H1 (cell line): ENCODE measurements around the gene NAT9. TPM values are rescaled to one million over a fixed set of nuclear protein-coding genes. Genes with fewer than 3 reads are reported as not detected.

Experiments
- CTCF ChIA-PET: fragments of 300-600 bp; sonication (Branson Sonifier 250); formaldehyde crosslinking; loops from one replicate; lab custom pipeline; 2021; ENCODE audit not compliant: partially characterized antibody; lab: Charles Lee
- POLR2A ChIA-PET: fragments of 300-600 bp; sonication (Branson Sonifier 250); formaldehyde crosslinking; loops from one replicate; lab custom pipeline; 2021; ENCODE audit warnings: inconsistent platforms; ENCODE audit not compliant: partially characterized antibody; lab: Charles Lee
- DNase-seq, 2 experiments: peaks; one replicate each; pipeline versions ENCODE4 v3.0.0 to v3.0.0-alpha.2; 2010 to 2022; ENCODE audit warnings: low spot score in 2 of 2, low read depth in 1 of 2, mixed read lengths in 1 of 2
- FAIRE-seq: peaks from 2 replicates; lab custom pipeline; 2011; peaks lifted over from hg19 to GRCh38; lab: Jason Lieb, UNC
- H2AFZ ChIP-seq: 2 replicates; pipeline ENCODE4 v1.8.1; 2012; ENCODE audit warnings: low read length, inconsistent platforms
- H2AK5ac ChIP-seq: 2 replicates; pipeline ENCODE4 v1.6.1; 2013; ENCODE audit warnings: low read depth, low read length
- H2BK120ac ChIP-seq: replicated peaks from 2 replicates; pipeline ENCODE3; 2013; ENCODE audit warnings: low read depth, low read length, inconsistent platforms
- H2BK12ac ChIP-seq: 2 replicates; pipeline ENCODE4 v1.6.1; 2013; ENCODE audit warnings: low read depth, low read length
- H2BK15ac ChIP-seq: 2 replicates; pipeline ENCODE4 v1.6.1; 2013; ENCODE audit warnings: low read length
- H2BK20ac ChIP-seq: 2 replicates; pipeline ENCODE4 v1.6.1; 2013; ENCODE audit warnings: low read length
- H2BK5ac ChIP-seq: 2 replicates; pipeline ENCODE4 v1.6.1; 2013; ENCODE audit warnings: low read depth, low read length
- H3K14ac ChIP-seq: 2 replicates; pipeline ENCODE4 v1.6.1; 2013; ENCODE audit warnings: inconsistent platforms; ENCODE audit not compliant: insufficient read length
- H3K18ac ChIP-seq: 2 replicates; pipeline ENCODE4 v1.6.1; 2013; ENCODE audit warnings: low read length; ENCODE audit errors: extremely low read depth
- H3K23ac ChIP-seq: 2 replicates; pipeline ENCODE4 v1.6.1; 2013; ENCODE audit warnings: inconsistent platforms; ENCODE audit not compliant: insufficient read length
- H3K23me2 ChIP-seq: 2 replicates; pipeline ENCODE4 v1.6.1; 2013; ENCODE audit warnings: low read depth, low read length
- H3K27ac ChIP-seq: 2 replicates; pipeline ENCODE4 v1.6.1; 2011; ENCODE audit warnings: low read depth, low read length, inconsistent platforms
- H3K27me3 ChIP-seq, 4 experiments: replicated peaks in 1 of 4; 1 replicate in 1 of 4; 2 replicates in 3 of 4; pipeline versions ENCODE4 v1.6.1 to v1.8.1; 2011 to 2013; ENCODE audit warnings: low read length in 3 of 4, mild to moderate bottlenecking in 3 of 4, inconsistent platforms in 2 of 4, mixed read lengths in 2 of 4, moderate library complexity in 1 of 4; ENCODE audit not compliant: control insufficient read depth in 3 of 4, insufficient read depth in 3 of 4; ENCODE audit errors: extremely low read depth in 1 of 4
- H3K36me3 ChIP-seq, 4 experiments: 2 replicates each; pipeline versions ENCODE4 v1.6.1 to v1.8.1; 2011 to 2013; ENCODE audit warnings: mild to moderate bottlenecking in 4 of 4, low read length in 3 of 4, moderate library complexity in 2 of 4, control low read depth in 1 of 4, inconsistent platforms in 1 of 4; ENCODE audit not compliant: insufficient read depth in 4 of 4, control insufficient read depth in 2 of 4
- H3K4ac ChIP-seq: replicated peaks from 2 replicates; pipeline ENCODE3; 2013; ENCODE audit warnings: low read length, low read depth, mixed read lengths, inconsistent platforms; ENCODE audit not compliant: insufficient read length
- H3K4me1 ChIP-seq, 4 experiments: replicated peaks in 1 of 4; 1 replicate in 1 of 4; 2 replicates in 3 of 4; pipeline versions ENCODE4 v1.6.1 to v1.8.1; 2011 to 2013; ENCODE audit warnings: low read length in 3 of 4, inconsistent platforms in 2 of 4, mixed read lengths in 1 of 4; ENCODE audit not compliant: insufficient read depth in 4 of 4, control insufficient read depth in 3 of 4
- H3K4me2 ChIP-seq, 2 experiments: 2 replicates each; pipeline versions ENCODE4 v1.6.1 to v1.8.1; 2011 to 2013; ENCODE audit warnings: low read depth in 2 of 2, low read length in 2 of 2, control low read depth in 1 of 2, inconsistent platforms in 1 of 2, mild to moderate bottlenecking in 1 of 2; ENCODE audit not compliant: insufficient read depth in 1 of 2
- H3K4me3 ChIP-seq, 4 experiments: fragments of 200-600, 300-600 bp in 1 of 4; sonication (generic), shearing (Covaris generic), sonication (Bioruptor Twin) in 1 of 4; 2 replicates each; pipeline versions ENCODE4 v1.5.1 to v1.8.1; 2011 to 2016; ENCODE audit warnings: low read length in 4 of 4, low read depth in 3 of 4, control low read depth in 2 of 4, inconsistent platforms in 2 of 4, mild to moderate bottlenecking in 2 of 4, mixed read lengths in 1 of 4, moderate library complexity in 1 of 4; ENCODE audit not compliant: insufficient read depth in 2 of 4; ENCODE audit errors: extremely low read depth in 1 of 4
- H3K56ac ChIP-seq: replicated peaks from 2 replicates; pipeline ENCODE3; 2013; ENCODE audit warnings: low read depth, mild to moderate bottlenecking, mixed read lengths, low read length, inconsistent platforms; ENCODE audit not compliant: insufficient read length
- H3K79me1 ChIP-seq: 2 replicates; pipeline ENCODE4 v1.6.1; 2013; ENCODE audit warnings: low read depth, low read length, control low read depth
- H3K79me2 ChIP-seq, 2 experiments: 2 replicates each; pipeline versions ENCODE4 v1.6.1 to v1.8.1; 2012 to 2013; ENCODE audit warnings: low read length in 2 of 2, mild to moderate bottlenecking in 2 of 2, inconsistent platforms in 1 of 2; ENCODE audit not compliant: insufficient read depth in 2 of 2, control insufficient read depth in 1 of 2
- H3K9ac ChIP-seq, 4 experiments: replicated peaks in 1 of 4; 1 replicate in 1 of 4; 2 replicates in 3 of 4; pipeline versions ENCODE4 v1.6.1 to v1.8.1; 2011 to 2013; ENCODE audit warnings: low read depth in 3 of 4, low read length in 3 of 4, control low read depth in 2 of 4, mild to moderate bottlenecking in 2 of 4, moderate library complexity in 2 of 4, inconsistent platforms in 1 of 4; ENCODE audit errors: extremely low read depth in 1 of 4
- H3K9me3 ChIP-seq, 2 experiments: 2 replicates each; pipeline versions ENCODE4 v1.6.1 to v1.8.1; 2012 to 2013; ENCODE audit warnings: mild to moderate bottlenecking in 2 of 2, moderate library complexity in 2 of 2, control low read depth in 1 of 2, inconsistent platforms in 1 of 2, low read depth in 1 of 2, low read length in 1 of 2, mixed read lengths in 1 of 2; ENCODE audit not compliant: insufficient read depth in 2 of 2
- H4K20me1 ChIP-seq, 2 experiments: replicated peaks in 1 of 2; 2 replicates each; pipeline versions ENCODE3 to v1.8.1; 2011 to 2013; ENCODE audit warnings: inconsistent platforms in 2 of 2, low read length in 2 of 2, mild to moderate bottlenecking in 1 of 2; ENCODE audit not compliant: insufficient read depth in 2 of 2, control insufficient read depth in 1 of 2
- H4K5ac ChIP-seq: 2 replicates; pipeline ENCODE4 v1.6.1; 2013; ENCODE audit warnings: low read length, low read depth, mixed read lengths, inconsistent platforms; ENCODE audit not compliant: insufficient read length
- H4K8ac ChIP-seq: 2 replicates; pipeline ENCODE4 v1.8.0; 2013; ENCODE audit warnings: mild to moderate bottlenecking, moderate library complexity, low read length, inconsistent platforms; ENCODE audit not compliant: insufficient read depth; ENCODE audit errors: extremely low read depth
- H4K91ac ChIP-seq: replicated peaks from 2 replicates; pipeline ENCODE3; 2013; ENCODE audit warnings: low read length, mixed read lengths, inconsistent platforms; ENCODE audit not compliant: insufficient read length
- JUND ChIP-seq: IDR thresholded peaks from 2 replicates; pipeline ENCODE4 v1.6.1; 2011; ENCODE audit warnings: mild to moderate bottlenecking, improper control_type of control experiment, low read length
- TAF1 ChIP-seq: IDR thresholded peaks from 2 replicates; pipeline ENCODE4 v1.6.1; 2011; ENCODE audit warnings: mild to moderate bottlenecking, low read depth, low read length
- WGBS, 2 experiments: shearing (Covaris generic) in 1 of 2; methylation state at CpG; one replicate each; pipeline versions ENCODE4 v1.1.6 to v1.1.7; 2013 to 2015; ENCODE audit warnings: low lambda C conversion rate in 2 of 2, mixed read lengths in 2 of 2, inconsistent platforms in 1 of 2, low coverage in 1 of 2, missing lambda C conversion rate in 1 of 2; ENCODE audit not compliant: insufficient replicate concordance in 2 of 2, insufficient coverage in 1 of 2, insufficient read length in 1 of 2; ENCODE audit errors: extremely low coverage in 1 of 2, missing lambda C conversion rate in 1 of 2; 5-methylcytosine and 5-hydroxymethylcytosine counted together
- polyA plus RNA-seq, 7 experiments: library from polyadenylated mRNA; depleted of rRNA in 3 of 7; stranded (reverse) in 5 of 7; unstranded in 2 of 7; fragments of >200 nt in 5 of 7; fragments of 200-250 nt in 2 of 7; gene quantifications; 1 replicate in 5 of 7; 2 replicates in 1 of 7; 4 replicates in 1 of 7; pipeline versions ENCODE4 v1.2.1 to v1.2.3, GENCODE V29; 2011 to 2013; ENCODE audit warnings: missing spikeins in 2 of 7, mixed read lengths in 2 of 7
- total RNA-seq: library from RNA; stranded (reverse); fragmentation: NEBNext Ultra II Directional; extraction: Animal tissue kit (Norgen Biotek cat#: 25700); gene quantifications from 2 replicates; pipeline ENCODE4 v1.2.1, GENCODE V29; 2021

The NAT9 gene
- total and polyA plus RNA-seq, 2 of the 8 experiments (the other 6 are each of a cell fraction or from before 2014, with no cell fraction given): 32.3 to 42.7 TPM

DNA sequence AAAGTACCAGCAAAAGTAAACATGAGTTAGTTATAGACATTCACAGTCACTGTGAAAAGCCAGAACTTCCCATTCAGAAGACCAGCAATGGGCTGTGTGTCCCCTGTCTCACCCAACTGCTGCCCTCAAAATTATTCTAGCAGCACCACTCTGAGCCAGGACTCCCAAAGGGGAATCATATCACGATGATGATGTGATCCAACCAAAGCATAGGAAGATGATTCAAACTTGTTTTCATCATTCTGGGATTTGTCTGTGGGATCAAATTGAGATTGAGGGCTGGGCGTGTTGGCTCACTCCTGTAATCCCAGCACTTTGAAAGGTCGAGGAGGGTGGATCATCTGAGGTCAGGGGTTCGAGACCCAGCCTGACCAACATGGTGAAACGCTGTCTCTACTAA, 6.4 kb upstream of the NAT9 start:
- DNase-seq: no peak
- no peak overlapping the region for H3K23ac ChIP-seq
- H3K27me3 ChIP-seq: no peaks in the 10 kb centered on the region
- no peak overlapping the region for H4K91ac ChIP-seq
- WGBS, 2 experiments: 96% methylated on average over 5 of the region's 5 CpGs; no CpG with 5 or more reads in 1 of the 2 experiments
- ChIA-PET POLR2A (interaction anchor here (1.7 to 1.8 kb wide), 2 partner anchors 13 to 41 kb away, joined by 3 to 4 read pairs; no protein-coding TSS in a partner anchor), CTCF (interaction anchor here (0.9 to 99.6 kb wide), 10 partner anchors 9 to 117 kb away, joined by 4 to 2981 read pairs (median 10); partner anchors contain the start of genes FDXR, GRIN2C, NHERF1 and RAB37)
- H3K4ac ChIP-seq: no peak overlapping the region
- H2BK120ac ChIP-seq: no peak overlapping the region
- no peak overlapping the region for H2BK20ac ChIP-seq
- H3K56ac ChIP-seq: no peak overlapping the region
- H3K18ac ChIP-seq: no peak overlapping the region
- peaks cover 0 to 6% of the 10 kb centered on the region in 2 experiments; a peak in 2 of 4 replicates for H3K79me2 ChIP-seq
- no peaks in the 10 kb centered on the region for H3K23me2 ChIP-seq
- no peak overlapping the region for H2BK12ac ChIP-seq
- no peak overlapping the region for H2BK5ac ChIP-seq
- no peak overlapping the region for H2AFZ ChIP-seq
- H4K8ac ChIP-seq: no peak overlapping the region
- H2BK15ac ChIP-seq: no peak overlapping the region
- no peak overlapping the region for H3K9ac ChIP-seq
- FAIRE-seq: no peak
- peaks cover 3 to 19% of the 10 kb centered on the region in 2 experiments for H4K20me1 ChIP-seq
- no peak overlapping the region for H3K27ac ChIP-seq
- no peak overlapping the region for H4K5ac ChIP-seq
- peaks cover 15% of the 10 kb centered on the region for H3K79me1 ChIP-seq
- no peak overlapping the region for H3K4me3 ChIP-seq
- H3K14ac ChIP-seq: no peak overlapping the region
- no peaks in the 10 kb centered on the region for H3K9me3 ChIP-seq
- TF ChIP-seq JUND: no peak
- TF ChIP-seq TAF1: no peak
- H3K4me1 ChIP-seq: peaks cover 0 to 3% (median 3%) of the 10 kb centered on the region in 4 experiments; a peak in 5 of 7 replicates
- H2AK5ac ChIP-seq: no peak overlapping the region
- H3K4me2 ChIP-seq: 0 out of 4 replicates have a peak overlapping the region, but pooled peaks of 1 of the 2 experiments have one; percentile 32
- peaks cover 0 to 9% (median 0%) of the 10 kb centered on the region in 4 experiments; a peak in 3 of 8 replicates for H3K36me3 ChIP-seq
